H9 (cell line): ENCODE measurements around the gene KCNK10. TPM values are rescaled to one million over a fixed set of nuclear protein-coding genes. Genes with fewer than 3 reads are reported as not detected.

ENCODE experiments used
- DNase-seq: peaks from one replicate; pipeline ENCODE4 v3.0.0-alpha.2; 2017
- H2AFZ ChIP-seq: one replicate; pipeline ENCODE4 v1.6.1; 2013; ENCODE audit warnings: mild to moderate bottlenecking, low read length, control low read depth, moderate library complexity
- H2AK5ac ChIP-seq: 2 replicates; pipeline ENCODE4 v1.6.1; 2013; ENCODE audit warnings: low read length, control low read depth, mixed read lengths; ENCODE audit not compliant: insufficient read length
- H2BK120ac ChIP-seq: one replicate; pipeline ENCODE4 v1.6.1; 2013; ENCODE audit warnings: low read depth, mild to moderate bottlenecking, low read length, control low read depth, inconsistent platforms; ENCODE audit not compliant: poor library complexity, severe bottlenecking
- H2BK12ac ChIP-seq: 2 replicates; pipeline ENCODE4 v1.6.1; 2013; ENCODE audit warnings: low read length, control low read depth, mixed read lengths, low read depth; ENCODE audit not compliant: insufficient read length
- H2BK15ac ChIP-seq: 2 replicates; pipeline ENCODE4 v1.6.1; 2013; ENCODE audit warnings: low read depth, low read length, control low read depth
- H2BK20ac ChIP-seq: one replicate; pipeline ENCODE4 v1.6.1; 2013; ENCODE audit warnings: low read depth, mild to moderate bottlenecking, low read length, control low read depth, inconsistent platforms; ENCODE audit not compliant: poor library complexity, severe bottlenecking
- H2BK5ac ChIP-seq: 2 replicates; pipeline ENCODE4 v1.6.1; 2013; ENCODE audit warnings: low read length, control low read depth, mixed read lengths; ENCODE audit not compliant: insufficient read length
- H3K14ac ChIP-seq: 2 replicates; pipeline ENCODE4 v1.6.1; 2013; ENCODE audit warnings: low read length, control low read depth; ENCODE audit not compliant: insufficient read depth
- H3K18ac ChIP-seq: 2 replicates; pipeline ENCODE4 v1.6.1; 2013; ENCODE audit warnings: low read depth, mild to moderate bottlenecking, mixed read lengths, low read length, control low read depth; ENCODE audit not compliant: insufficient read length
- H3K23ac ChIP-seq: 2 replicates; pipeline ENCODE4 v1.6.1; 2013; ENCODE audit warnings: low read length, control low read depth, mixed read lengths, low read depth; ENCODE audit not compliant: insufficient read length
- H3K23me2 ChIP-seq: 2 replicates; pipeline ENCODE4 v1.6.1; 2013; ENCODE audit warnings: low read depth, mild to moderate bottlenecking, mixed read lengths, low read length, control low read depth; ENCODE audit not compliant: insufficient read length, poor library complexity, severe bottlenecking
- H3K27ac ChIP-seq: 2 replicates; pipeline ENCODE4 v1.5.1; 2013; ENCODE audit warnings: low read length, control low read depth, mixed read lengths, low read depth; ENCODE audit not compliant: insufficient read length
- H3K27me3 ChIP-seq: 2 replicates; pipeline ENCODE4 v1.6.1; 2013; ENCODE audit warnings: low read length, control low read depth, inconsistent platforms; ENCODE audit not compliant: insufficient read depth
- H3K4ac ChIP-seq: 2 replicates; pipeline ENCODE4 v1.6.1; 2013; ENCODE audit warnings: low read depth, mild to moderate bottlenecking, control low read depth, inconsistent platforms, low read length, moderate library complexity
- H3K4me1 ChIP-seq: 2 replicates; pipeline ENCODE4 v1.6.1; 2013; ENCODE audit warnings: low read length, control low read depth, inconsistent platforms; ENCODE audit not compliant: insufficient read depth
- H3K4me2 ChIP-seq: 2 replicates; pipeline ENCODE4 v1.6.1; 2013; ENCODE audit warnings: low read length, control low read depth, mixed read lengths; ENCODE audit not compliant: insufficient read length, insufficient read depth
- H3K56ac ChIP-seq: 2 replicates; pipeline ENCODE4 v1.6.1; 2013; ENCODE audit warnings: low read depth, mild to moderate bottlenecking, mixed read lengths, low read length, control low read depth; ENCODE audit not compliant: insufficient read length
- H3K79me1 ChIP-seq: 2 replicates; pipeline ENCODE4 v1.6.1; 2013; ENCODE audit warnings: low read depth, mild to moderate bottlenecking, moderate library complexity, low read length, control low read depth, inconsistent platforms; ENCODE audit not compliant: insufficient read depth, poor library complexity, severe bottlenecking
- H3K79me2 ChIP-seq: 2 replicates; pipeline ENCODE4 v1.6.1; 2013; ENCODE audit warnings: low read length, control low read depth, inconsistent platforms; ENCODE audit not compliant: insufficient read depth
- H3K9ac ChIP-seq: 2 replicates; pipeline ENCODE4 v1.6.1; 2013; ENCODE audit warnings: low read length, control low read depth, mixed read lengths; ENCODE audit not compliant: insufficient read length; ENCODE audit errors: extremely low read depth
- H3K9me3 ChIP-seq: one replicate; pipeline ENCODE4 v1.6.1; 2013; ENCODE audit warnings: low read depth, low read length, inconsistent platforms; ENCODE audit not compliant: control insufficient read depth
- H3T11ph ChIP-seq: one replicate; pipeline ENCODE4 v1.6.1; 2013; ENCODE audit warnings: mild to moderate bottlenecking, low read length, control low read depth, inconsistent platforms
- H4K20me1 ChIP-seq: one replicate; pipeline ENCODE4 v1.6.1; 2013; ENCODE audit not compliant: control insufficient read depth, insufficient read length, insufficient read depth
- H4K5ac ChIP-seq: 2 replicates; pipeline ENCODE4 v1.6.1; 2013; ENCODE audit warnings: low read depth, mild to moderate bottlenecking, mixed read lengths, low read length, control low read depth; ENCODE audit not compliant: insufficient read length
- H4K8ac ChIP-seq: replicated peaks from 2 replicates; pipeline ENCODE4 v1.6.1; 2013; ENCODE audit warnings: low read length, control low read depth, mixed read lengths, low read depth; ENCODE audit not compliant: insufficient read length
- H4K91ac ChIP-seq: 2 replicates; pipeline ENCODE4 v1.6.1; 2013; ENCODE audit warnings: low read depth, mild to moderate bottlenecking, moderate library complexity, mixed read lengths, low read length, control low read depth; ENCODE audit not compliant: insufficient read length
- H3K27ac Mint-ChIP-seq, 3 experiments: 2 replicates in 2 of 3; 3 replicates in 1 of 3; pipeline ENCODE4 v1.8.0; 2020 to 2021; ENCODE audit warnings: mixed read lengths in 3 of 3, mild to moderate bottlenecking in 1 of 3, moderate library complexity in 1 of 3
- H3K27me3 Mint-ChIP-seq: 2 replicates; pipeline ENCODE4 v1.8.0; 2021; ENCODE audit warnings: low read depth, mild to moderate bottlenecking, moderate library complexity, mixed read lengths
- H3K36me3 Mint-ChIP-seq, 3 experiments: 2 replicates in 2 of 3; 3 replicates in 1 of 3; pipeline ENCODE4 v1.8.0; 2020 to 2021; ENCODE audit warnings: low read depth in 3 of 3, mixed read lengths in 3 of 3; ENCODE audit not compliant: insufficient read depth in 1 of 3
- H3K4me1 Mint-ChIP-seq, 2 experiments: 2 replicates each; pipeline ENCODE4 v1.8.0; 2020; ENCODE audit warnings: mixed read lengths in 2 of 2
- H3K4me3 Mint-ChIP-seq, 2 experiments: 2 replicates in 1 of 2; 3 replicates in 1 of 2; pipeline ENCODE4 v1.8.0; 2020 to 2021; ENCODE audit warnings: mild to moderate bottlenecking in 2 of 2, mixed read lengths in 2 of 2, moderate library complexity in 1 of 2
- H3K9me3 Mint-ChIP-seq, 2 experiments: 2 replicates in 1 of 2; 3 replicates in 1 of 2; pipeline ENCODE4 v1.8.0; 2020; ENCODE audit warnings: mild to moderate bottlenecking in 2 of 2, mixed read lengths in 2 of 2, moderate library complexity in 1 of 2
- CTCF ChIP-seq: fragments of 200-600 bp; sonication (generic); conservative IDR thresholded peaks from 3 replicates; pipeline ENCODE4 v1.8.0; 2021; ENCODE audit warnings: antibody characterized with exemption, mild to moderate bottlenecking
- WGBS: extraction: QIAGEN DNeasy Blood & Tissue Kit; methylation state at CpG from one replicate; pipeline ENCODE4 v1.1.7; 2013; ENCODE audit warnings: missing lambda C conversion rate, low lambda C conversion rate, mixed read lengths; ENCODE audit not compliant: insufficient read length; ENCODE audit errors: extremely low coverage; 5-methylcytosine and 5-hydroxymethylcytosine counted together
- total RNA-seq: library from RNA; stranded (reverse); gene quantifications from 2 replicates; pipeline ENCODE4 v1.2.1, GENCODE V29; 2021

KCNK10 gene
- total RNA-seq, 1 experiment from 2014 or later, result 0.33 TPM

DNA sequence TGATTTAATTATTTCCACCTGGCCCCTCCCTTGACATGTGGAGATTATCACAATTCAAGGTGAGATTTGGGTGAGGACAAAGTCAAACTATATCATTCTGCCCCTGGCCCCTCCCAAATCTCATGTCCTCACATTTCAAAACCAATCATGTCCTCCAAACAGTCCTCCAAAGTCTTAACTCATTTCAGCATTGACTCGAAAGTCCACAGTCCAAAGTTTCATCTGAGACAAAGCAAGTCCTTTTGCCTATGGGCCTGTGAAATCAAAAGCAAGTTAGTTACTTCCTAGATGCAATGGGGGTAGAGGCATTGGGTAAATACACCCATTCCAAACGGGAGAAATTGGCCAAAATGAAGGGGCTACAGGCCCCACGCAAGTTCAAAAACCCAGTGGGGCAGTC lies 31.3 kb upstream of the KCNK10 start:
- H4K5ac ChIP-seq, result no peak overlapping the region
- WGBS, result no CpG with 5 or more reads among the region's 3 CpGs

More for the DNA sequence above, 31.3 kb upstream of the KCNK10 start:
- H2AFZ ChIP-seq, result no peak overlapping the region
- no peaks in the 10 kb centered on the region; a peak in 3 of 5 replicates for H3K9me3 Mint-ChIP-seq
- no peak overlapping the region for H3K9ac ChIP-seq
- H3K56ac ChIP-seq, result no peak overlapping the region
- no peak overlapping the region for H2BK12ac ChIP-seq
- no peak overlapping the region for H2BK5ac ChIP-seq
- H4K20me1 ChIP-seq, result no peaks in the 10 kb centered on the region
- H3K4me2 ChIP-seq, result no peak overlapping the region
- H3K27me3 ChIP-seq, result no peaks in the 10 kb centered on the region
- H4K8ac ChIP-seq, result no peak overlapping the region
- no peak overlapping the region for H3T11ph ChIP-seq
- no peak overlapping the region for H3K4me3 Mint-ChIP-seq
- H2BK15ac ChIP-seq, result no peak overlapping the region
- no peak overlapping the region for H3K18ac ChIP-seq
- H2BK120ac ChIP-seq, result no peak overlapping the region
- H3K27ac Mint-ChIP-seq, result no peak overlapping the region
- no peaks in the 10 kb centered on the region for H3K79me2 ChIP-seq
- no peaks in the 10 kb centered on the region for H3K23me2 ChIP-seq
- no peak overlapping the region for H3K14ac ChIP-seq
- H2BK20ac ChIP-seq, result no peak overlapping the region
- no peak for TF ChIP-seq CTCF
- H3K27me3 Mint-ChIP-seq, result no peaks in the 10 kb centered on the region; the same call in 1 of the 2 replicates
- H3K4me1 ChIP-seq, result no peaks in the 10 kb centered on the region
- H3K9me3 ChIP-seq, result no peaks in the 10 kb centered on the region
- H3K4ac ChIP-seq, result no peak overlapping the region
- no peak overlapping the region for H3K23ac ChIP-seq
- no peak overlapping the region for H2AK5ac ChIP-seq
- no peak overlapping the region for H3K27ac ChIP-seq
- H3K79me1 ChIP-seq, result no peaks in the 10 kb centered on the region
- no peaks in the 10 kb centered on the region for H3K36me3 Mint-ChIP-seq
- DNase-seq, result no peak
- no peak overlapping the region for H4K91ac ChIP-seq
- peaks cover 4 to 5% of the 10 kb centered on the region in 2 experiments; a peak in 2 of 4 replicates for H3K4me1 Mint-ChIP-seq
